ENCODE data around the gene TYR. TPM values are rescaled to one million over a fixed set of nuclear protein-coding genes. Genes with fewer than 3 reads are reported as not detected.
A peak's percentile ranks its signal among the peaks of the same experiment; 100 is the strongest.
"Not testable (repeated sequence)": the region's sequence is repeated elsewhere in the genome, so short reads cannot be mapped to it uniquely, and the experiment has no call there.

The TYR gene
- total and polyA plus RNA-seq, 4 donors, result not detected

DNA sequence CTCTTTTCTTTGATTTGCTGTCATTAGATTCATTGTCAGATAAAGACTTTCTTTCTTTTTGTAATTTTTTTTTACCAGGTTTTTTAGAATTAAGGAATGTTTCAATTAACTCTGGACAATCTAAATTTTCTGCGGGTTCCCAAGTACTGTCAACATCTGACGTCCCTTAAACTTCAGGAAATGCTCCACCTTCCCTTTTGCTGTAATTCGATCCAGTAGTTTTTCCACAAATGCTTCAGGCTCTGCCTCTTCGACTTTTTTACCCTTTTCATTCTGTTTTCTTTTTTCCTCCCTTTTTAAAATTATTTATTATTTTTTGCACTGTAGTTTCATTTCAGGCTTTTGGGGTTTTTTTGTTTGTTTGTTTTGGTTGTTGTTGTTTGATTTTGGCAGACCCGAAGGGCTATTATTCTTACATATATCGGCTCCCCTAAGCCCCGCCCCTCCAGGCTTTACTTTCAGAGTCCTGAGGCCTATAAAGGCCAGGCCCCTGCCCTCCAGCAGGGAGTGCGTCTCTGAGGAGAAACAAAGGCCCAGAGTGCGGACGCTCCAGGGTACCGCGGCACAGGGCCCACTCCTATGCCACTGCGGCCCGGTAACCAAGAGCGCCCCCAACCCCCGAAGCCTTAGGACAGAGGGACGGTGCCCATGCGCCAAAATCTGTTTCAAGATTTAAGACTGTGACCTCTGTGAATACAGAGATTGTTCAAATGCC, 116.4 kb downstream of the TYR start:
- no peaks in the 10 kb centered on the region for H3K36me3 ChIP-seq (ENCODE audit: control insufficient read depth in 4 of 4, insufficient read depth in 4 of 4, low read length in 4 of 4)
- H3K27ac ChIP-seq (ENCODE audit: low read depth in 1 of 2, low read length in 1 of 2), result no peak overlapping the region
- no peak for ATAC-seq (ENCODE audit: insufficient read depth, low FRiP score)
- no peaks in the 10 kb centered on the region for H3K4me1 ChIP-seq (ENCODE audit: control insufficient read depth in 5 of 5, insufficient read depth in 5 of 5, low read length in 5 of 5)
- TF ChIP-seq, protein P1, sequence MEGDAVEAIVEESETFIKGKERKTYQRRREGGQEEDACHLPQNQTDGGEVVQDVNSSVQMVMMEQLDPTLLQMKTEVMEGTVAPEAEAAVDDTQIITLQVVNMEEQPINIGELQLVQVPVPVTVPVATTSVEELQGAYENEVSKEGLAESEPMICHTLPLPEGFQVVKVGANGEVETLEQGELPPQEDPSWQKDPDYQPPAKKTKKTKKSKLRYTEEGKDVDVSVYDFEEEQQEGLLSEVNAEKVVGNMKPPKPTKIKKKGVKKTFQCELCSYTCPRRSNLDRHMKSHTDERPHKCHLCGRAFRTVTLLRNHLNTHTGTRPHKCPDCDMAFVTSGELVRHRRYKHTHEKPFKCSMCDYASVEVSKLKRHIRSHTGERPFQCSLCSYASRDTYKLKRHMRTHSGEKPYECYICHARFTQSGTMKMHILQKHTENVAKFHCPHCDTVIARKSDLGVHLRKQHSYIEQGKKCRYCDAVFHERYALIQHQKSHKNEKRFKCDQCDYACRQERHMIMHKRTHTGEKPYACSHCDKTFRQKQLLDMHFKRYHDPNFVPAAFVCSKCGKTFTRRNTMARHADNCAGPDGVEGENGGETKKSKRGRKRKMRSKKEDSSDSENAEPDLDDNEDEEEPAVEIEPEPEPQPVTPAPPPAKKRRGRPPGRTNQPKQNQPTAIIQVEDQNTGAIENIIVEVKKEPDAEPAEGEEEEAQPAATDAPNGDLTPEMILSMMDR (IDR thresholded peaks at IDR 0.05; ENCODE audit: control extremely low read depth, extremely low read depth), result no peak
- H3K4me3 ChIP-seq, result no peak overlapping the region
- peak overlapping the region; percentile 0 to 46 for H3K9ac ChIP-seq (ENCODE audit: insufficient read depth in 1 of 2, low read length in 2 of 2)
- H3K27me3 ChIP-seq (ENCODE audit: control insufficient read depth in 3 of 3, insufficient read depth in 3 of 3, low read length in 2 of 3), result no peaks in the 10 kb centered on the region
- DNase-seq, result peak; percentile 19 to 60 (median 49)
- H3K9me3 ChIP-seq (ENCODE audit: control insufficient read depth in 4 of 4, insufficient read depth in 3 of 4, low read length in 3 of 4), result no peaks in the 10 kb centered on the region
- WGBS, 2 donors, result 26 to 34% methylated on average over 18 of the region's 18 CpGs

DNA sequence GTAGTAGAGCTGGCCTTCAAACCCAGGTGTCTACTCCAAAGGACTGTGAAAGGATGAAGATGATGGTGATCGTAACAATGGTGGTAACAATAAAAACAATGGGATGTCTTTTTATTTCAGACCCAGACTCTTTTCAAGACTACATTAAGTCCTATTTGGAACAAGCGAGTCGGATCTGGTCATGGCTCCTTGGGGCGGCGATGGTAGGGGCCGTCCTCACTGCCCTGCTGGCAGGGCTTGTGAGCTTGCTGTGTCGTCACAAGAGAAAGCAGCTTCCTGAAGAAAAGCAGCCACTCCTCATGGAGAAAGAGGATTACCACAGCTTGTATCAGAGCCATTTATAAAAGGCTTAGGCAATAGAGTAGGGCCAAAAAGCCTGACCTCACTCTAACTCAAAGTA, 117.3 kb downstream of the TYR start:
- H3K9ac ChIP-seq (ENCODE audit: insufficient read depth in 1 of 2, low read length in 2 of 2); ATAC-seq (ENCODE audit: insufficient read depth, low FRiP score); H3K4me3 ChIP-seq; DNase-seq; H3K4me1 ChIP-seq (ENCODE audit: control insufficient read depth in 5 of 5, insufficient read depth in 5 of 5, low read length in 5 of 5); H3K36me3 ChIP-seq (ENCODE audit: control insufficient read depth in 4 of 4, insufficient read depth in 4 of 4, low read length in 4 of 4); H3K9me3 ChIP-seq (ENCODE audit: control insufficient read depth in 4 of 4, insufficient read depth in 3 of 4, low read length in 3 of 4); H3K27me3 ChIP-seq (ENCODE audit: control insufficient read depth in 3 of 3, insufficient read depth in 3 of 3, low read length in 2 of 3); H3K27ac ChIP-seq (ENCODE audit: low read depth in 1 of 2, low read length in 1 of 2): not testable (repeated sequence)
- WGBS, 2 donors, result 95 to 96% methylated on average over 7 of the region's 7 CpGs

DNA sequence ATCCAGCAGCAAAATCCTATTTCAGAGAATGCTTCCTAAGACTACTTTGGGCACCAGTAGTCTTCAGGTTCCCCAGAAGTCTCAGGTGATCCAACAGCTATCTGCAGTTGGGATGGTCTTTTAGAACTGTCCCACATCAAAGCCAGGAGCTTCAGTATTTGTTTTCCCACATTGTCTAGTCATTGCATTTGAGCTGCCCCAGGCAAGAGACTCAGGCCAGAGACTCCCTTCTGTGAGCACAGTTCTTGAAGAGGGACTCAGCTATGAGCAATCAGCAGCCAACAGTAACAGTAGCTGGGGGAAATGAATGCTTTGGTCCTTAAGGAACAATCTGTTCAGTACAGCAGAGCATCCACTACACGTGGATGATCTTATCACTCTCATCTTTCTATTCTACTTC, 125.4 kb downstream of the TYR start:
- 64 to 67% methylated on average over 1 of the region's 1 CpG for WGBS, 2 donors
- H3K4me1 ChIP-seq (ENCODE audit: control insufficient read depth in 5 of 5, insufficient read depth in 5 of 5, low read length in 5 of 5); DNase-seq; H3K27ac ChIP-seq (ENCODE audit: low read depth in 1 of 2, low read length in 1 of 2); H3K4me3 ChIP-seq; ATAC-seq (ENCODE audit: insufficient read depth, low FRiP score); H3K27me3 ChIP-seq (ENCODE audit: control insufficient read depth in 3 of 3, insufficient read depth in 3 of 3, low read length in 2 of 3); H3K9ac ChIP-seq (ENCODE audit: insufficient read depth in 1 of 2, low read length in 2 of 2); H3K9me3 ChIP-seq (ENCODE audit: control insufficient read depth in 4 of 4, insufficient read depth in 3 of 4, low read length in 3 of 4); H3K36me3 ChIP-seq (ENCODE audit: control insufficient read depth in 4 of 4, insufficient read depth in 4 of 4, low read length in 4 of 4): not testable (repeated sequence)

DNA sequence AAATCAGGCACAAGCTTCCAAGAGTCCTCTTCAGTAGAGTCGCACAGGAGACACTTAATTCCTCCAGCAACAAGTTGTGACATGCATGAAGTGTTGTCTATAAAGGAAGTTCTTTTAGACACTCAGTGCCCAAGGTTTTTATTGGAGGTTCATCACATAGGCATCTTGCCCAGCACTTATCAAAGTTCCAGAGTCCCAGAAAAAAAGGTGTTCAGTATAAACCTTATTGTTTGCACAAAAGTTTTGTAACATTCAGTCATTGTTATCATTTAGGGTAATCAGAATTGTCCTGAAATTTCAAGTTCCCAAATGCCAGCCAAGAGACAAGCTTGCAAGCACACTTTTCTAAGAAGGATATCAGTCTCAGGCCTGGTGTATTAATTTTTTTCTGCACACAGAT, 130.6 kb downstream of the TYR start:
- H3K27me3 ChIP-seq (ENCODE audit: control insufficient read depth in 3 of 3, insufficient read depth in 3 of 3, low read length in 2 of 3); H3K9ac ChIP-seq (ENCODE audit: insufficient read depth in 1 of 2, low read length in 2 of 2); H3K4me3 ChIP-seq; H3K36me3 ChIP-seq (ENCODE audit: control insufficient read depth in 4 of 4, insufficient read depth in 4 of 4, low read length in 4 of 4); H3K27ac ChIP-seq (ENCODE audit: low read depth in 1 of 2, low read length in 1 of 2); H3K9me3 ChIP-seq (ENCODE audit: control insufficient read depth in 4 of 4, insufficient read depth in 3 of 4, low read length in 3 of 4); ATAC-seq (ENCODE audit: insufficient read depth, low FRiP score); H3K4me1 ChIP-seq (ENCODE audit: control insufficient read depth in 5 of 5, insufficient read depth in 5 of 5, low read length in 5 of 5); DNase-seq: not testable (repeated sequence)
- WGBS, 2 donors, result 65 to 97% methylated on average over 1 of the region's 1 CpG

DNA sequence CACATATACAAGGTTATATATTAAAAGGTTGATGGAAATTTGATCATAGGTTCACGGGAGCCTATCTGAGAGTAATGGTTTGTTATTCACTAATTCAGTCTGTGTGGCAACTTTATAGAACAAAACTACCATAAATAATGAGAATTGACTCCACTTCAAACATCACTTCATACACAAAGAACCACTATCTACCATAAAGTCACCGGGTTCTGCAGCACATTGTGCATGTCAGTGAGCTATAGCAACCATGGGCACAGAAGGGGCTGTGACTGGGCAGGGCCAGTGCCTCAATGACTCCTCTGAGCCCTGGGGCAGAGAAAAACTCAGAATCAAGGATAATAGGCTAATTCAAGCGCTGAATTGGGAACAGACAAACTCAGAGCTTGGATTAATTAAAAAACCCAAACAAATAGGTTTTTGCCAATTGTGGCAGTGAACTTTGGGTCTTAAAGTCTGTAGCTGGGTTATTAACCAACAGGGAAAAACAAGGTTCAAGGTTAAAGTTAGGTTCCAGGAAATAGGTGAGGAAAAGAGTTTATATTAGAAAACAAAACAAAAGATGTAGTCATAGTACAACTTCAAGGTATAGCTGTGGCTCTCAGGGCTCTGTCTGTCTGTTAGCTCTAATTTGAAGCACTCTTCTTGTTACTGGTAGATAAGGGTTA, 131.8 kb downstream of the TYR start:
- 79 to 85% methylated on average over 3 of the region's 3 CpGs for WGBS, 2 donors
- not testable (repeated sequence) for H3K27me3 ChIP-seq (ENCODE audit: control insufficient read depth in 3 of 3, insufficient read depth in 3 of 3, low read length in 2 of 3); H3K9ac ChIP-seq (ENCODE audit: insufficient read depth in 1 of 2, low read length in 2 of 2); H3K4me1 ChIP-seq (ENCODE audit: control insufficient read depth in 5 of 5, insufficient read depth in 5 of 5, low read length in 5 of 5); H3K4me3 ChIP-seq; H3K36me3 ChIP-seq (ENCODE audit: control insufficient read depth in 4 of 4, insufficient read depth in 4 of 4, low read length in 4 of 4); H3K9me3 ChIP-seq (ENCODE audit: control insufficient read depth in 4 of 4, insufficient read depth in 3 of 4, low read length in 3 of 4); ATAC-seq (ENCODE audit: insufficient read depth, low FRiP score); DNase-seq; H3K27ac ChIP-seq (ENCODE audit: low read depth in 1 of 2, low read length in 1 of 2)

DNA sequence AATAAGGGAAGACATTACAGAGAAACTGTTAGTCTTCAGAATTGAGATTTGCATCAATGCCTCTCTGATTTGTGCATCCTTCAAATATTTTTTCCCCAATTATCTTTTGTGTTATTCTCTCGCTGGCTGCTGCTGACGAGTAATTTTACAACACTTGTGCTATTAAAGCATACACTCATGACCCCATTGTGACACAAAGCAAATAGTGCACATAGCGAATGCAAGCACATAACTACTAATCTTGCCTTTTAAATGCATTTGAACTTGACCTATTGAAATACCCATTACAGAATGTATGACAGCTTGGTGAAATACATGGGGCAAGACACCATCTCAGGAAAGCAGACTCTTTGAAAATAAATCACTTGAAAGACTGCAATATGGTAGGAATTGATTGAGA, 132.9 kb downstream of the TYR start:
- ATAC-seq (ENCODE audit: insufficient read depth, low FRiP score); H3K27me3 ChIP-seq (ENCODE audit: control insufficient read depth in 3 of 3, insufficient read depth in 3 of 3, low read length in 2 of 3); H3K36me3 ChIP-seq (ENCODE audit: control insufficient read depth in 4 of 4, insufficient read depth in 4 of 4, low read length in 4 of 4); H3K27ac ChIP-seq (ENCODE audit: low read depth in 1 of 2, low read length in 1 of 2); DNase-seq; H3K9me3 ChIP-seq (ENCODE audit: control insufficient read depth in 4 of 4, insufficient read depth in 3 of 4, low read length in 3 of 4); H3K9ac ChIP-seq (ENCODE audit: insufficient read depth in 1 of 2, low read length in 2 of 2); H3K4me3 ChIP-seq; H3K4me1 ChIP-seq (ENCODE audit: control insufficient read depth in 5 of 5, insufficient read depth in 5 of 5, low read length in 5 of 5): not testable (repeated sequence)
- WGBS, 2 donors, result 66 to 88% methylated on average over 3 of the region's 3 CpGs
